Esophagus squamous epithelium (tissue), 4 donors: Measurements from ENCODE around the gene BPTF.

Experiments
- POLR2A ChIP-seq, 4 donors: fragments of 450-650 bp; IDR thresholded peaks; one replicate each; pipeline ENCODE4 v1.6.1; 2017; ENCODE audit warnings: antibody characterized with exemption in 4 of 4, mild to moderate bottlenecking in 4 of 4, moderate library complexity in 3 of 4
- TF ChIP-seq, protein P1 (sequence below), 6 experiments: fragments of 450-650 bp in 4 of 6; fragments of 200-600 bp in 2 of 6; sonication (generic) in 2 of 6; IDR thresholded peaks; one replicate each; pipeline ENCODE4 v1.5.1; 2016 to 2019; ENCODE audit warnings: antibody characterized with exemption in 6 of 6, mild to moderate bottlenecking in 4 of 6, moderate library complexity in 4 of 6

DNA sequence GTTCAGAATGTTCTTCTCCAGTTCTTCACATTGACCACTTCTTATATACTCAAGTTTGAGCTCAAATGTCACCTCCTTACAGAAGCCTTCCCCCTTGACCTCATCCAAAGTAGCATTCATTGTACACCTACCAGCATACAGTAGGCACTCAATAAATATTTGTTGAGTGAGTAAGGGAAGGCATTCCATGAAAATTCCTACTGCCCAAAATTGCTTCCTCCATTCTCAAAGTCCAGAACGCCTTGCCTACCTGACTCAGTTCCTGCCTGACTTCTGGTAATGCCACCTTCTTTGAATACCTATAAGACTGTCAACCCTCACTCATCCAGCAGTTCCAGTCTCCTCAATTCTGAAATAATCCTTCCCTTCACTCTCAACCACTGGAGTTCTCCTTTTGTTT, 14.8 kb upstream of the BPTF start:
- TF ChIP-seq, protein P1, sequence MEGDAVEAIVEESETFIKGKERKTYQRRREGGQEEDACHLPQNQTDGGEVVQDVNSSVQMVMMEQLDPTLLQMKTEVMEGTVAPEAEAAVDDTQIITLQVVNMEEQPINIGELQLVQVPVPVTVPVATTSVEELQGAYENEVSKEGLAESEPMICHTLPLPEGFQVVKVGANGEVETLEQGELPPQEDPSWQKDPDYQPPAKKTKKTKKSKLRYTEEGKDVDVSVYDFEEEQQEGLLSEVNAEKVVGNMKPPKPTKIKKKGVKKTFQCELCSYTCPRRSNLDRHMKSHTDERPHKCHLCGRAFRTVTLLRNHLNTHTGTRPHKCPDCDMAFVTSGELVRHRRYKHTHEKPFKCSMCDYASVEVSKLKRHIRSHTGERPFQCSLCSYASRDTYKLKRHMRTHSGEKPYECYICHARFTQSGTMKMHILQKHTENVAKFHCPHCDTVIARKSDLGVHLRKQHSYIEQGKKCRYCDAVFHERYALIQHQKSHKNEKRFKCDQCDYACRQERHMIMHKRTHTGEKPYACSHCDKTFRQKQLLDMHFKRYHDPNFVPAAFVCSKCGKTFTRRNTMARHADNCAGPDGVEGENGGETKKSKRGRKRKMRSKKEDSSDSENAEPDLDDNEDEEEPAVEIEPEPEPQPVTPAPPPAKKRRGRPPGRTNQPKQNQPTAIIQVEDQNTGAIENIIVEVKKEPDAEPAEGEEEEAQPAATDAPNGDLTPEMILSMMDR (IDR thresholded peaks at IDR 0.05), result no peak
- no peak for TF ChIP-seq POLR2A (IDR thresholded peaks at IDR 0.05)
